Measurements from ENCODE around the gene DHX58.
"Not testable (repeated sequence)": the region's sequence is repeated elsewhere in the genome, so short reads cannot be mapped to it uniquely, and the experiment has no call there.

Gene DHX58

GRCh38 chr17:42112552-42113176 lies at the start of gene DHX58:
DHX58 (minus strand) TSS chr17:42112714; CDS start chr17:42111892, 822 bp downstream.
- peak; percentile 53 to 78 for DNase-seq (ENCODE audit: low read depth in 1 of 2, low spot score in 1 of 2)

- no peak for DNase-seq (ENCODE audit: low read depth in 1 of 2, low spot score in 1 of 2)
Observed at GRCh38 chr17:42160531-42160910, 48.0 kb upstream of the DHX58 start.

DNA sequence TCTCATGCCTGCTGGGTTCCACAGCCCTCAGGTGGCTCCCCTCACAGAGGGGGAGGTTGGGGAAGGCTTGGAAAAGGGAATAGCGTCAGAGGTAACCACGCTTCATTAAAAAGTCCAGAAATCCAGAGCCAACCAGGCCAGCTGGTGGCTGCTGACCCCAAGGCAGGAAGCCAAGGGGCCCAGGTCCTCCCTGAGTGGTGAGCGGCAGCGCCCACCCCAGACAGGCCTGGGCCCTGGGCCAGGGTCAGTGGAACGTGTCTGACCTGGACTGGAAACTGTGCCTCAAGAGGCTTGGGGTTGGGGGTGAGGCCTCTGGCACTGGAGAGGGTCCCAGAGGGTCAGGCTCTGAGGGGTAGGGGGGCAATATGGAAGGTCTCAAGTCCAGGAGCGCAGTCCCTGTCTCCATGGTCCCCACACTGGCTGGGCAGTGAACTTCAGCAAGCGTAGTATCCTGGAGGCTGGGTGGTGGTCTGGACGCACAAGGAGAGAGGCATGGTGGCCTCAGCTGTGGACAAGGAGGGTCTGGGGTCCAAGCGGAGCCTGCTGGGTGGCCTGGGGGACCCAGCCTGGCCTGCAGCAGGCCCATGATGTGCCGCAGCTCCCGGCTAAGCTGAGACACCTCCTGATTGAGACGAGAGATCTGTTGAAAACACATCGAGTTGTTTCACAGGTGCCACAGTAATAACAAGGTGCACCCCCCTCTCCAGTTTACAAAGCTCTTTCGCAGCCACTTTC lies 47.4 kb upstream of the DHX58 start:
- DNase-seq (ENCODE audit: low read depth in 1 of 2, low spot score in 1 of 2): no peak

DNA sequence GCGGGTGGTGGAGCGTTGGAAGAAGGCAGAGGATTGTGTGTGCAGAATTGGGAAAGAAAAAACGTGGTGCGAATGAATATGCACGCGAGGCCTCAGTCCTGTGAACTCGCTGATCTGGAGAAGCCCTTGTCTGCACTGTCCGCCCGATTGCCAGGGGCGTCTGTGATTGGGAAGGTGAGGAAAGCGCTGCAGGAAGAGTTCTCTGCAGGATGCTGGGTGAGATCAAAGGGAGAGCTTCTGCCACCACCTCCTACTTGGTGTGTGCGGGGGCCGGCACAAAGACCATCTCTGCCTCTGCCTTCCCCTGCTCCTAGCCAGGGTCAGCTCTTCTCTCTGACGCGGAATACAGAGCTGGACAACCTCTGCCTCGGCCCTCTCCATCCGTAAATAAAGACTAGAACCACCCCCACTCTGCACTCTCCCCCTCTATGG lies 43.1 kb upstream of the DHX58 start:
- DNase-seq (ENCODE audit: low read depth in 1 of 2, low spot score in 1 of 2): no peak

DNA sequence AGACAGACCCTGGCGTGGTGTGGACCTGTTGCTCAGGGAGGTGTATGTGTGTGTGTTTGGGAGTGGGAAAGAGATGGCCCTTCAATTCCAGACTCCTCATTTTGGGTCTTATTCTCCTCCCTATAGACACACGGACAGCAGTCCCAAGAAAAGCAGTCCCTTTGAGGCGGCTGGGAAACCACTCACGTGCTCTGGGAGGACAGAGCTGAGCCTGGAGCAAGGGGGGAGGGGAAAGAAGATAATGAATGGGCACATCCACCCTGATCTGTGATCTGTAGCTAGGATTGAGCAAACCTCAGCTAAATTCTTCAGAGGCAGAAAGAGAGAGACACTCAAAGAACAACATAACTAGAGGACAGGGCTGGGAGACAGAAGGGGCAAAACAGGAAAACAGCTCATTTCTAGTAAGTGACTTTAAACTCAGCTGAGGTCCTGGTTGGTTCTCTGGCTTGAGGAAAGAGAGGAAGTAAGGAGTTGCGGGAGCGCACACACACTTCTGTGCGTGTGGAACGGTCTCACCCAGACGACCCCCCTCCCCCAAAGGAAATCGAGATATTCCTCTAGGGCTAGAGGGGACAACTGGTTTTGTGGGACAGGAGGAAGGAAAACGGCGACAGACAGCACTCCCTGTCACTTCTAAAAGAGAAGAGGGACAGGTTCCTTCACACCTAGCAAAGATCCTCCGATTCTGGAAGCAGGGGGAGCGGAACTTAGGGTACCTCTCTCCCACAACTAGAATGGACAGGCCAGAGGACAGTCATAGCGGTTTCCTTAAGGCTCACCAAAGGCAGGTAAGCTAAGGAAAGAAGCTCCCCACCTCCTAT lies 41.6 kb upstream of the DHX58 start:
- no peak for DNase-seq (ENCODE audit: low read depth in 1 of 2, low spot score in 1 of 2)

GRCh38 chr17:42146911-42147607 lies 34.5 kb upstream of the DHX58 start:
- DNase-seq (ENCODE audit: low read depth in 1 of 2, low spot score in 1 of 2): no peak

GRCh38 chr17:42143138-42143537 lies 30.6 kb upstream of the DHX58 start:
- not testable (repeated sequence) for DNase-seq (ENCODE audit: low read depth in 1 of 2, low spot score in 1 of 2)

GRCh38 chr17:42142371-42142896 lies 29.9 kb upstream of the DHX58 start:
- no peak for DNase-seq (ENCODE audit: low read depth in 1 of 2, low spot score in 1 of 2)

GRCh38 chr17:42141382-42141781 lies 28.9 kb upstream of the DHX58 start:
- DNase-seq (ENCODE audit: low read depth in 1 of 2, low spot score in 1 of 2): no peak

- DNase-seq (ENCODE audit: low read depth in 1 of 2, low spot score in 1 of 2): not testable (repeated sequence)
Observed at GRCh38 chr17:42140690-42141089, 28.2 kb upstream of the DHX58 start.

DNA sequence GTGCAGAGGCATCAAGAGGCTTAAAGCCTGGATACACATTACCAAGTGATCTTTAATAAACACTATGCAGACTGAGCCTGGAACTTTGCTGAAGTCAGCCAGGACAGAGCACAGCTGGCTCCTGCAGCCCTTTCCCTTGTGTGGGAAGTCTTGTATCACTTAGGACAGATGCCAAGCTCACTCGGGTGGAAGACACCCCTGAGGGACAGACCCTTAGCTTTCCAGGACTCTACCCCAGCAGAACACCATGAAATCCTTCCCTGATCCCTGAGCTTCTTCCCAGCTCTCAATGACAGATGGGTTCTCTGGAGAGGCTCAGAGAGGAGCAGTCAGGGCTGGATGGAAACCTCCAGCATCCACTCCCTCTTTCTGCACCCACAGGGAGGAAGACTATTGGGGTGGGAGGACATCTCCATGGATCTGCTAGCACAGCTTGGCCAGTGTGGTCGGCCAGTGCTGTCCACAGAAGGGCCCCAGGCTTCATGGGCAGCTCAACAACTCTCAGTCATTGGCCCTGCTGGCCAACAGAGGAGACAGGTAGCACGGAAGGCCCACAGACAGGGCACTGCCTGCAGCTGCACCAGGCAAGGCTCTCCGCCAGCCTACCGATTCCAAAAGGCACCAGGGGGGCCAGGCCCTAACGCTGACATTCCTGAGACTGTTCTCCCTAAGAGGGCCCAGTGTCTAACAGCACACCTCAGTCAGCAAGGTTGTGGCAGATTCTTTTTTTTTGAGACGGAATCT lies 26.4 kb upstream of the DHX58 start:
- DNase-seq (ENCODE audit: low read depth in 1 of 2, low spot score in 1 of 2): no peak

DNA sequence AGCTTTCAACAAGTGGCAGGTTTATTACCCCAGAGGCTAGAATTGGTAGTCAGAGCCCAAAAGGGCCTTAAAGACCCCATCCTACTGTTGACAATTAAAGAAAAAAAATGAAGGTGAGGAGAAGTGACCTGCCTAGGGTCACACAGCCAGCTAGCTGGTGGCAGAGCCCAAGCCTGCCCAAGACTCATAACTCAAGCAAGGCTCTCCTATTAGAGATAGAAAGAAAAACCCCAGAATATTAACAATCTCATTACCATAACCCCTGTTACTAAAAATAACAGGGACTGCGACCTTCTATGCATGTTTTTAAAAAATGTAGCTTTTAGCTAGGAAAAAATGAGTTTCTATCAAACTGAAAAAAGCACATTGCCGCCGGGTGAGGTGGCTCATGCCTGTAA lies 24.1 kb upstream of the DHX58 start:
- no peak for DNase-seq (ENCODE audit: low read depth in 1 of 2, low spot score in 1 of 2)

- DNase-seq (ENCODE audit: low read depth in 1 of 2, low spot score in 1 of 2): no peak
Observed at GRCh38 chr17:42135664-42136653, 23.4 kb upstream of the DHX58 start.

DNA sequence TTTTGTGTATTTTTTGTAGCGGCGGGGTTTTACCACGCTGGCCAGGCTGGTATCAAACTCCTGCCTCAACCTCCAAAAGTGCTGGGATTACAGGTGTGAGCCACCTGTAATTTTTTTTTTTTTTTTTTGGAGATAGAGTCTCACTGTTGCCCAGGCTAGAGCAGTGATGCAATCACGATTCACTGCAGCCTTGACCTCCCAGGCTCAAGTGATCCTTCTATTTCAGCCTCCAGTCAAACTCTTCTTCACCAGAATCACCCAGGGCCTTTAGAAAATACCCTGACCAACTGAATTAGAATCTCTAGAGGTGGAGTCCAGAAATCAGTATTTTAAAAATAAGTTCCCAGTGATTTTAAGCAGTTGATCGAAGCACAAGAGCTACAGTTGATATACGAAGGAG lies 22.6 kb upstream of the DHX58 start:
- DNase-seq (ENCODE audit: low read depth in 1 of 2, low spot score in 1 of 2): no peak

DNA sequence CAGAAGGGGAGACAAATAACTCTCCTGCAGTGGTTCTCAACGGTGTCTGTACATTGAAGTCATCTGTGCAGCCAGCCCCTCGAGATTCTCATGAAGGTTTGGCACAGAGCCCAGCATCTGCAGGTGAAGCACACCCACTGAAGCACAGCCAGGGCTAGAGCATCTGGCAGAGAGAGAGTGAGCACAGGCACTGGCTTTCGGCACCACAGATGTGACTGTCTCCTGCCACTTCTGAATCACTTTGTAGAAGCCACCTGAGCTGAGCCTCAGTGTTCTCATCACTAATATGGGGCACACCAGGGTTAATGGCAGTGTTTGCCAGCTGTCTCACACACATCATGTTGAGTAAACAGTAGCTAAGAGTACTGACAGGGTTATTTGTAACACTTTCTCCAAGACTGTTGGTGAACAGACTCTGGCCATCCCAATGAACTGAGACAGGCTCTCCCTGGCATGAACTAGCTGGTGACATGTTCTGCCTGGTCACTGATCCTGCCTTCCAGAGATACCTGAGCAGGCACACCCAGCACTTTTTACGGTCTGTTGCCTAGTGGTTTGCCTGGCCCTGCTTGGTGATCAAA lies 21.0 kb upstream of the DHX58 start:
- no peak for DNase-seq (ENCODE audit: low read depth in 1 of 2, low spot score in 1 of 2)

GRCh38 chr17:42132941-42133340 lies 20.4 kb upstream of the DHX58 start:
- no peak for DNase-seq (ENCODE audit: low read depth in 1 of 2, low spot score in 1 of 2)

DNA sequence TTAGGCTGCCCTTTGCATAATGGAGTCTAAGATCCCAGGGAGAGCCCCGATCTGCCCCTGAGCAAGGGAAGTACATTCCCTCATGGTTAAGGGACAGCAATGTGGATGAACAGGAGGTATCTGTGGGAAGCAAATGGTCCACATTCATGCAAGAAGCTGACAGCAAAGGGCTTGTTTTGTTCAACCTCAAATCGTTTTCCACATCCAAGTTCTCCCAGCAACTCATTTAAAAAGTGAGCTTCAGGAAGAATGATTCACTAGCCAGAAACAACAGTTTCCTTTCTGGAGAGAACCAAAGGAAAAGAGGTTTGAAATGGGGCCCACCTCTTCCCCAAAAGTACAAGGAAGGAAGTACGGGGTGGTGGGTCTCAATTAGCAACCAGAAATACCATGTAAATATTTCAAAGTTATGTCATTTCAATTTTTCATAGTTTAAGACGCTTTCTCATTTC lies 19.5 kb upstream of the DHX58 start:
- no peak for DNase-seq (ENCODE audit: low read depth in 1 of 2, low spot score in 1 of 2)

DNA sequence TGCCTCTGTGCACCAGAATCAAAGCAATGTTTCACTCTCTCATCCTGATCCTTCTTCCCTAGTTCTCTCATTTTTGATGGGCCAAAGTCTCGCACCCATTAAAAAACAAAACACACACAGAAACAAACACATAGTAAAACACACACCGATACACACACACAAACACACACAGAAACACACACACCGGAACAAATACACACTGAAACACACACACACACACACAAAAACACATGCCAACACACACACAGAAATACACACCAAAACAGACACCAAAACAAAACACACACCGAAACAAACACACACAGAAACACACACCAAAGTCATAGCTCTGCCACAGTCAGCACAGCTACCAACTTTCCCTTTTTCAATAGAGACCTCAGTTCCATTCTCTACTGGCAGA lies 18.7 kb upstream of the DHX58 start:
- DNase-seq (ENCODE audit: low read depth in 1 of 2, low spot score in 1 of 2): no peak
